ENCODE results near the gene KXD1.

The KXD1 gene

GRCh38 chr19:18551631-18552030 is 6.0 kb upstream of the KXD1 start:
- Histone ChIP-seq H2AFZ (ENCODE audit: low read length, unreplicated experiment) (no peak overlapping the region), H3K27me3 (ENCODE audit: insufficient read depth, low read length) (no peaks in the 10 kb centered on the region), H3K27ac (ENCODE audit: low read depth, low read length) (no peak overlapping the region), H3K36me3 (ENCODE audit: insufficient read depth, low read length) (no peaks in the 10 kb centered on the region), H3K4me3 (ENCODE audit: low read depth, low read length) (no peak overlapping the region), H3K79me2 (ENCODE audit: control insufficient read depth, insufficient read depth, low read length, unreplicated experiment) (no peaks in the 10 kb centered on the region), H3K4me1 (ENCODE audit: control insufficient read depth, insufficient read depth, low read length, unreplicated experiment) (no peaks in the 10 kb centered on the region)

- H2AFZ ChIP-seq (ENCODE audit: low read length, unreplicated experiment), result peak overlapping the region; percentile 69
- H3K27ac ChIP-seq (ENCODE audit: low read depth, low read length), result peak overlapping the region; percentile 68
- H3K4me3 ChIP-seq (ENCODE audit: low read depth, low read length), result peak overlapping the region; percentile 97
- no peaks in the 10 kb centered on the region for H3K27me3 ChIP-seq (ENCODE audit: insufficient read depth, low read length)
- H3K79me2 ChIP-seq (ENCODE audit: control insufficient read depth, insufficient read depth, low read length, unreplicated experiment), result peaks cover 31% of the 10 kb centered on the region
- no peaks in the 10 kb centered on the region for H3K36me3 ChIP-seq (ENCODE audit: insufficient read depth, low read length)
- peaks cover 9% of the 10 kb centered on the region for H3K4me1 ChIP-seq (ENCODE audit: control insufficient read depth, insufficient read depth, low read length, unreplicated experiment)
Measured at GRCh38 chr19:18558202-18558555, 509 bp downstream of the KXD1 start.

GRCh38 chr19:18558604-18559003 is 934 bp downstream of the KXD1 start:
- peak overlapping the region; percentile 23 for H2AFZ ChIP-seq (ENCODE audit: low read length, unreplicated experiment)
- H3K36me3 ChIP-seq (ENCODE audit: insufficient read depth, low read length), result no peaks in the 10 kb centered on the region
- H3K4me1 ChIP-seq (ENCODE audit: control insufficient read depth, insufficient read depth, low read length, unreplicated experiment), result peaks cover 9% of the 10 kb centered on the region
- peaks cover 31% of the 10 kb centered on the region for H3K79me2 ChIP-seq (ENCODE audit: control insufficient read depth, insufficient read depth, low read length, unreplicated experiment)
- no peaks in the 10 kb centered on the region for H3K27me3 ChIP-seq (ENCODE audit: insufficient read depth, low read length)
- peak overlapping the region; percentile 97 for H3K4me3 ChIP-seq (ENCODE audit: low read depth, low read length)
- H3K27ac ChIP-seq (ENCODE audit: low read depth, low read length), result peak overlapping the region; percentile 68

GRCh38 chr19:18559685-18560084 is 2.0 kb downstream of the KXD1 start:
- H3K27me3 ChIP-seq (ENCODE audit: insufficient read depth, low read length), result no peaks in the 10 kb centered on the region
- H2AFZ ChIP-seq (ENCODE audit: low read length, unreplicated experiment), result no peak overlapping the region
- H3K79me2 ChIP-seq (ENCODE audit: control insufficient read depth, insufficient read depth, low read length, unreplicated experiment), result peaks cover 31% of the 10 kb centered on the region
- H3K4me1 ChIP-seq (ENCODE audit: control insufficient read depth, insufficient read depth, low read length, unreplicated experiment), result peaks cover 9% of the 10 kb centered on the region
- H3K27ac ChIP-seq (ENCODE audit: low read depth, low read length), result no peak overlapping the region
- H3K36me3 ChIP-seq (ENCODE audit: insufficient read depth, low read length), result no peaks in the 10 kb centered on the region
- peak overlapping the region; percentile 97 for H3K4me3 ChIP-seq (ENCODE audit: low read depth, low read length)

- H3K79me2 ChIP-seq (ENCODE audit: control insufficient read depth, insufficient read depth, low read length, unreplicated experiment), result peaks cover 31% of the 10 kb centered on the region
Measured at GRCh38 chr19:18562086-18562485, 4.4 kb downstream of the KXD1 start.

GRCh38 chr19:18566953-18567352 is 9.3 kb downstream of the KXD1 start:
- Histone ChIP-seq H3K27me3 (ENCODE audit: insufficient read depth, low read length) (no peaks in the 10 kb centered on the region), H3K36me3 (ENCODE audit: insufficient read depth, low read length) (no peaks in the 10 kb centered on the region), H3K27ac (ENCODE audit: low read depth, low read length) (no peak overlapping the region), H3K4me1 (ENCODE audit: control insufficient read depth, insufficient read depth, low read length, unreplicated experiment) (peaks cover under 1% of the 10 kb centered on the region), H3K4me3 (ENCODE audit: low read depth, low read length) (no peak overlapping the region), H3K79me2 (ENCODE audit: control insufficient read depth, insufficient read depth, low read length, unreplicated experiment) (peaks cover 2% of the 10 kb centered on the region), H2AFZ (ENCODE audit: low read length, unreplicated experiment) (no peak overlapping the region)

More at GRCh38 chr19:18562086-18562485, 4.4 kb downstream of the KXD1 start:
- H3K27ac ChIP-seq (ENCODE audit: low read depth, low read length), result peak overlapping the region; percentile 29; the same call in 1 of the 2 replicates
- no peak overlapping the region for H2AFZ ChIP-seq (ENCODE audit: low read length, unreplicated experiment)
- no peak overlapping the region for H3K4me3 ChIP-seq (ENCODE audit: low read depth, low read length)
- no peaks in the 10 kb centered on the region for H3K27me3 ChIP-seq (ENCODE audit: insufficient read depth, low read length)
- peaks cover 9% of the 10 kb centered on the region for H3K4me1 ChIP-seq (ENCODE audit: control insufficient read depth, insufficient read depth, low read length, unreplicated experiment)
- no peaks in the 10 kb centered on the region for H3K36me3 ChIP-seq (ENCODE audit: insufficient read depth, low read length)

GRCh38 chr19:18568367-18568766 is 10.7 kb downstream of the KXD1 start:
- peaks cover 16% of the 10 kb centered on the region for H3K79me2 ChIP-seq (ENCODE audit: control insufficient read depth, insufficient read depth, low read length, unreplicated experiment)
- no peak overlapping the region for H3K27ac ChIP-seq (ENCODE audit: low read depth, low read length)
- no peak overlapping the region for H2AFZ ChIP-seq (ENCODE audit: low read length, unreplicated experiment)
- no peaks in the 10 kb centered on the region; the same call in 1 of the 2 replicates for H3K36me3 ChIP-seq (ENCODE audit: insufficient read depth, low read length)
- no peaks in the 10 kb centered on the region for H3K27me3 ChIP-seq (ENCODE audit: insufficient read depth, low read length)
- no peak overlapping the region for H3K4me3 ChIP-seq (ENCODE audit: low read depth, low read length)
- peaks cover 8% of the 10 kb centered on the region for H3K4me1 ChIP-seq (ENCODE audit: control insufficient read depth, insufficient read depth, low read length, unreplicated experiment)

- Histone ChIP-seq H3K27me3 (ENCODE audit: insufficient read depth, low read length) (no peaks in the 10 kb centered on the region), H3K79me2 (ENCODE audit: control insufficient read depth, insufficient read depth, low read length, unreplicated experiment) (peaks cover 23% of the 10 kb centered on the region), H3K4me3 (ENCODE audit: low read depth, low read length) (peak within 1 kb of the TSS; percentile 87), H3K36me3 (ENCODE audit: insufficient read depth, low read length) (peaks cover 11% of the 10 kb centered on the region; the same call in 1 of the 2 replicates), H3K27ac (ENCODE audit: low read depth, low read length) (peak within 1 kb of the TSS; percentile 60), H3K4me1 (ENCODE audit: control insufficient read depth, insufficient read depth, low read length, unreplicated experiment) (peaks cover 11% of the 10 kb centered on the region), H2AFZ (ENCODE audit: low read length, unreplicated experiment) (no peak within 1 kb of the TSS)
Measured at GRCh38 chr19:18571564-18572344, 14.1 kb downstream of the KXD1 start, which contains the start of gene UBA52. Gene UBA52 (plus strand): TSS chr19:18571857. CDS start chr19:18573301, 1,444 bp downstream.

GRCh38 chr19:18574691-18575291 is 17.1 kb downstream of the KXD1 start:
- Histone ChIP-seq H3K27ac (ENCODE audit: low read depth, low read length) (no peak overlapping the region), H3K4me1 (ENCODE audit: control insufficient read depth, insufficient read depth, low read length, unreplicated experiment) (peaks cover 11% of the 10 kb centered on the region), H3K79me2 (ENCODE audit: control insufficient read depth, insufficient read depth, low read length, unreplicated experiment) (peaks cover 23% of the 10 kb centered on the region), H3K27me3 (ENCODE audit: insufficient read depth, low read length) (no peaks in the 10 kb centered on the region), H2AFZ (ENCODE audit: low read length, unreplicated experiment) (no peak overlapping the region), H3K4me3 (ENCODE audit: low read depth, low read length) (no peak overlapping the region), H3K36me3 (ENCODE audit: insufficient read depth, low read length) (peaks cover 11% of the 10 kb centered on the region; the same call in 1 of the 2 replicates)

GRCh38 chr19:18576383-18576782 is 18.7 kb downstream of the KXD1 start:
- peaks cover 11% of the 10 kb centered on the region for H3K4me1 ChIP-seq (ENCODE audit: control insufficient read depth, insufficient read depth, low read length, unreplicated experiment)
- H3K79me2 ChIP-seq (ENCODE audit: control insufficient read depth, insufficient read depth, low read length, unreplicated experiment), result peaks cover 23% of the 10 kb centered on the region
- H3K27me3 ChIP-seq (ENCODE audit: insufficient read depth, low read length), result no peaks in the 10 kb centered on the region
- no peak overlapping the region for H3K4me3 ChIP-seq (ENCODE audit: low read depth, low read length)
- peaks cover 11% of the 10 kb centered on the region; the same call in 1 of the 2 replicates for H3K36me3 ChIP-seq (ENCODE audit: insufficient read depth, low read length)
- no peak overlapping the region for H2AFZ ChIP-seq (ENCODE audit: low read length, unreplicated experiment)
- H3K27ac ChIP-seq (ENCODE audit: low read depth, low read length), result no peak overlapping the region
